NCI-H226 (cell line): ENCODE measurements around the gene IQGAP2.
"Not testable (repeated sequence)": the region's sequence is repeated elsewhere in the genome, so short reads cannot be mapped to it uniquely, and the experiment has no call there.

ENCODE experiments used
- DNase-seq: peaks from one replicate; pipeline ENCODE4 v3.0.0-alpha.2; 2015

The IQGAP2 gene

DNA sequence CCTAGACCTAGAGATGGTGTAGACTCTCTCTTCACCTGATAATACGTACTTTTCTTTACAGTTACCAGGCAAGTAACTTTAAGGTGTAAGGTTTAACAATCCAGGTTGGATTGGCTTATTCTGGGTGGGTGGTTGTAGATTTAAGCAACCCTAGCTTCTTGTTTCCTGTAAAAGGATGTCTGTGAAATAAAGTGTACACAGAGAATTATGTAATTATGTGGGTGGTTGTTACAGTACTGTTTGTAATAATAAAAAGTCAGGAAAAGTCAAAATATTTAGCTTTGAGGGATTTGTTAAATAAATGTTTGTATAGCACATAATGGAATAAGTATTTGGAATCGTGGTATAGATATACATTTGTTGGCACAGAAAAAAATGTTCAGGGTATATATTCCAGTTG is 269.2 kb downstream of the IQGAP2 start:
- DNase-seq, result no peak

DNA sequence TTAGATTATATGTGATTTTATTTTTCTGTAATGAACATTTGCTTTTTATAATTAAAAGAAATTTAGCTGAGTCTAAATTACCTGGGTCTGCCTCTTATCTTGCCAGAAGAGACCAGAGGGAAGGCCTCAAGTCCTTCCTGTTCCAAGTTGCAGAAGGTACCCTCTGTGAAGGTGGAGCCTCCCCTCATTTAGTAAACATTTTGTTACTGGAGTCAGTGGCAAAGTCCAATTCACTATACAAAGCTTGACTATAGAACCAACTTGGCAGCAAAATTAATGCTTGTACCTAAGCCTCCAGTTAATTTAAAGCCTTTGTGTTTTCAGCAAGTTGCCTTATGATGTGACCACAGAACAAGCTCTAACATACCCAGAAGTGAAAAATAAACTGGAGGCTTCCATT is 270.0 kb downstream of the IQGAP2 start:
- DNase-seq, result no peak

DNA sequence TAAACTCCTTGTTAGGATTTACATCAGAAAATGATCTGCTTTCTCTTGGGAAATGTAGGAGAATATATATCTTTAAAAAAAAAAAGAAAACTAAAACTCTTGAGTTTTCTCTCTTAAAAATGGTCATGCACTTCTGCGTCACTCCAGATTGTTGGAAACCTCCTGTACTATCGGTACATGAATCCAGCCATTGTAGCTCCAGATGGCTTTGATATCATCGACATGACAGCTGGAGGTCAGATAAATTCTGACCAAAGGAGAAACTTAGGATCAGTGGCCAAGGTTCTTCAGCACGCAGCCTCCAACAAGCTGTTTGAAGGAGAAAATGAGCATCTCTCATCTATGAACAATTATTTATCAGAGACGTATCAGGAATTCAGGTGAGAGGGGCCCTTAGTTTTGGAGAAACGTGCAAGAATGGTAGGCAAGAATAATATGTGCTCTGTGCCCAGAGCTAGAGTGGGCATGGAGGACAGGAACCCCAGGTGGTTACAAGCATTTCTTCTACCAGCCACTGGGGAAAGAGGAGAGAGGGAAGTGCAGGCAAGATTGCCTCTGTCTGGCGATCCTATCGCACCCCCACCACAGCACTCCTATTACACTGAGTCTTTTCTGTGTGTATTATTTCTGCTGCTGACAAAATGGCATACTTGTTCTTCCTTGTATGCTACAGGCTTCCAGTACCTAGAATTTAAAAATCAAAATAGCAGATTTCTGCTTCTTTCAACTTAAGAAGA is 271.4 kb downstream of the IQGAP2 start:
- no peak for DNase-seq

DNA sequence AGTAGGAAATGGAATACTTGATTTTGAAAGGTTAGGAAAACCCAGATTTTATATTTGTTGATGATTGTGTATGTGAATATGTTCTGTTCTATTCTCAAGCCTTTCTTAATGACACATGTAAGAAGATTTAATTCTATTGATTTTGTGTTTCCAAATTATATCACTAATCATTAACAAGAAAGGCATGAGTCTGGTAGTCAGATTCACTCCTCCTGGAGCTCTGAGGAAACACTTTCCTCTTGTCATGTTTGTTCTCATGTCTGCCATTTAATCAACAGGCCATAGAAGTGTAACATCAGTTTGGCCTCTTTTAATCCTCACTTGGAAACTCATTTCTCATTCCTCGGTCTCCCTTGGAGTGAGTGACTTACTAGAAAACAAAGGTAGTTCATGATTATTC is 272.3 kb downstream of the IQGAP2 start:
- no peak for DNase-seq

DNA sequence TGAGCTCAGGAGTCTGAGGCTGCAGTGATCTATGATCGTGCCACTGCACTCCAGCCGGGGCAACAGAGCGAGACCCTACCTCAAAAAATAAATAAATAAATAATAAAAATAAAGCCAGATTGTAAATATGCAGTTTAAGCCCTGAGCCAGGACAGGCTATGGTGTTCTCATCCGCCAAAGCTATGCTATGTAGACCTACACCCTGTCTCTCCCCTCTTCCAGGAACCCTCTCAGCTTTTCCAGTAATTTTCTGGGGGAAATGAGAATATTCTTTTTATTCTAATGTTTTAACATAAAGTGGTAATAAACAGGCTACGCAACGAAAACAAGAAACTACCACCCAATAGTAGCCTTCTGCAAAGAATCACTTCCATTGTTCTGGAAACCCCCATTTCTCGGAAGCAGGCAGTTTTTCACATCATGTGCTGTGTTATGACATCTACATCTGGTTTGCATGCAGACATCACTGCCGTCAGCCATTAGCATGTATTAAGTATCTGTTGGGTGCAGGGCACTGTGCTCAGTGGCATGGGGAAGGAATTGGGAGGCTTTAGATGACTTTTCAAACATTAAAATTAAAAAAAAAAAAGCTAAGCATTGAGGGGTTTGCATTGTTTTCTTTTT is 274.9 kb downstream of the IQGAP2 start:
- no peak for DNase-seq

DNA sequence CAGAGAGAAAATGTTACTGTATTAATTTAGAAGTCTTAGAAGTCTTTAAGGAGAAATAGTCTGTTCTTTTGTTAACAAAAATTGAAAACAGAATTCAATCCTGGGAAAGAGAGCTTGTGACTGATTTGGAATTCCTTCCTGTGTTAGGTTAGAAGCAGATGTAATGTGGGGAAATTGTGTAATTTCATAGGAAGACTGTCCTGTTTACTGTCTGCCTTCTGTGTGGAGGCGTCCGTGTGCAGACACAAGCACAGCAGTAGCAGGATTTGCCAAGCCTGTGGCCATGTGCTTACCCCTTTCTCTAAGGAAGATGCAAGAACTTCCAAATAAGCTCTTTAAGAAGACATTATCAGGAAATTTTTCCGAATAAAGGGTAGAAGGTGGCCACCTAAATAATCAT is 276.1 kb downstream of the IQGAP2 start:
- DNase-seq, result no peak

DNA sequence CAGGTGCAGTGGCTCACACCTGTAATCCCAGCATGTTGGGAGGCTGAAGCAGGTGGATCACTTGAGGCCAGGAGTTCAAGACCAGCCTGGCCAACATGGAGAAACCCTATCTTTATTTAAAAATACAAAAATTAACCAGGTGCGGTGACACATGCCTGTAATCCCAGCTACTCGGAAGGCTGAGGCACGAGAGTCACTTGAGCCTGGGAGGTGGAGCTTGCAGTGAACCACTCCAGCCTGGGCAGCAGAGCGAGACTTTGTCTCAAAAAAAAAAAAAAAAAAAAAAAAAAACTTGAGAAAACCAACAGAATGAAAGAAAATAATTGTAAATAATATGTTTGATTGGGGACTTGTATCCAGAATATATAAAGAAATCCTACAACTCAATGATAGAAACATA is 277.7 kb downstream of the IQGAP2 start:
- not testable (repeated sequence) for DNase-seq

DNA sequence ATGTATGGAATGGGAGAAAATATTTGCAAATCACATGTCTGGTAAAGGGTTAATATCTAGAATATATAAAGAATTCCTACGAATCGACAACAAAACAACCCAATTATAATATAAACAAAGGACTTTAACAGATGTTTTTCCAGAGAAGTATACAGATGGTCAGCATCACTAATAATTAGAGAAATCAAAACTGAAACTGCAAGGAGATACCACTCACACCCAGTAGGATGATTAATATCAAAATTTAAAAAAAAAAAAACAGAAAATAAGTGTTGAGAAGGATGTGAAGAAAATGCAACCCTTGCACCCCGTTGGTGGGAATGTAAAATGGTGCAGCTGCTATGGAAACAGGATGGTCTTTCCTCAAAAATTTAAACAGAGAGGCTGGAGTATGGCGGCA is 278.2 kb downstream of the IQGAP2 start:
- no peak for DNase-seq

DNA sequence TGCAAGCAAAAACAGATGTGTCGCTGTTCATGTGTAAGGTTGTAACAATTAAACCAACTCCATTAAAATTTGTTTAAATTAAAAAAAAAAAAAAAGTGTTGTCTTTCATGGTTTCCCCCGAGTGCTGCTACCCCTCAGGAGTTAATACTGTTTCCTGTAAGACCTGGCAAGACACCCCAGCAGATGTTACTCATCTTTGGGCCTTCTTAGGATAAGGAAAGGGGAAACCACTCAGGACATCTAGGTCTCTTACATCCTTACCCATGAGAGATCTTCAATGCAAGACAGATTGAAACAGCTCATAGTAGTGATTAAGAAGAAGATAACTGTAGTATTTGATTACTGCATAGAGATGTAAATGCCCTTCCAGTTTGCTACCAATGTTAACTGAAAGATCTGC is 279.3 kb downstream of the IQGAP2 start:
- DNase-seq, result no peak

DNA sequence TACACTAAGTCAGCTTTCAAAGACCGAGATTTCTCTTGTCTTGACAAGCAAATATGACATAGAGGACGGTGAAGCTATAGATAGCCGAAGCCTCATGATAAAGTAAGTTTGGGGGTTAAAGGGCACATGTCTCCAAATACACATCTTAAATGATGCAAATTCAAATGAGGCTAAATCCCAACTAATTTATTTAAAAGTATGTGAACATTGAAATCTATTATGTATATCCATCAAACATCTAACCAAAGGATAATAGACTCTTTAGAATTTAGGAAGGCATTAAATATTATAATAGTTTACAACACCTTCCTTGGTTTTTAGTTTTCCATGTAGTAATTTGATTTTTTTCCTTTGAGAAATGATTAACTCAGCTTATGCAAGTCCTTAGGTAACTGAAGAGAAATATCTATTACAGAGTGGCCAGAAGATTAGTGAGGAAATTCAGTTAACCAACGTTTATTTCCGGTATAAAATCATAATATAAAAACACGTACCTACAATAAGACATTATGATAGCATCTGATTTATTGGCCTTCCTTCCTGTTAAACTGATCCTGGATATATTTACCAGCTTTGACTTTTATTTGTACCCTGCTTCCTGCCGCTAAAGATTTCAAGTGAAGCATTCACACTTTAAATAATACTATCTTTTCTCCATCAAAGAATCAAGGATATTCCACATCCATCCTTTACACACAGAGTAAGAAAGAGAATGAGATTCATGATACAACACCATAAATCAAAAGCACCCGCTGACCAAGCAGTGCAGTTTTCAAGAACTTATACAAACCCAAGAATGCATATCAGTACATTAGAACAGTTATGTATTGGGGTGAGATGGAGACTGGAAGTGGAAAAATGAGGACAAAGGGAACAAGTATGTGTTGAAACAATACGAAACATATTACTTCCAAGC is 281.0 kb downstream of the IQGAP2 start:
- no peak for DNase-seq

DNA sequence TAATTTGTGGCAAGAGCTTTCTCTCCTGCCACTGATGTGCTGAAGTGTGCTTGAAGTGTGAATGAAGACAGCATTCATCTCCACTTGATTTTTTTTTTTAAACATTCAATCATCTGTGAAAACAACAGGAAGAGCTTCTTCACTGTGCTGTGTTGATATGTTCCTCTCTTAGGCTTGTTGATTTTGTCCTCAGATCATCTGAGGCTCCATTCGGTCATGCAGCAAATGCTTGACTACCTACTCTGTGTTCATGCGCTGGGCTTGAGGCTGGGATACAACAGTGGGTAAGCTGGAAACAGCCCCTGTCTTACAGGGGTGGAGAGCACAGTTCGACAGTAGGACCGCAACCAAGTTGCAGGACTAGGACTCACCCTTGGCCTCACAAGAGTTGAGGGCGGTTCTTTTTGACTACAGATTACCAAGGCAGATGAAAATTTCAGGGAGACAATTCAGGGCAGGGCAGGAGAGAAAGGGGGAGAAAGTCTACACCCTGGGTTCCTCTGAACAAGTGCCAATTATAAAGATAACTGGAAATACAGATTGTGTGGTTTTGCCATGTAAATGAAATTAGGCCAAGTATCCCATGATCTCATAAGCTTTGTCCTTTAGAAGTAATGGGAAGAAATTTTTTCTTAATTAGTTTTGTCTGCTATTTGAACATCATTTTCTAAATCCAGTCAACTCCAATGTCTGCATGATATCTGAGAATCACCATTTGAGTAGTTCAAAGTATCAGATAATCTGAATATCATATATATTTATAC is 281.9 kb downstream of the IQGAP2 start:
- no peak for DNase-seq

DNA sequence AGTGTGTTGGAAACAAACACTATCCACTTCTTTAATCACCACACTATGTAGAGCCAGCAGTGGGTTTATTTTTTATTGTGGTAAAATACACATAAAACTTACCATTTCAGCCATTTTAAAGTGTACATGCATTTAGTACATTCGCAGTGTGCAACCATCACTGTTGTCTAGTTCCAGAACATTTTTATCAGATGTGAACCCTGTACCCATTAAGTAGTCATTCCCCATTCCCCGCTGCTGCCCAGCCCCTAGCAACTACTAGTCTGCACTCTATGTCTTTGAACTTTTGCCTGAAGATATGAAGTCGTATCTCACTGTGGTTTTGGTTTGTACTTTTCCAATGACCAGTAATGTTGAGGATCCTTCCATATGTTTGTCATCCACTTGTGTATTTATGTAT is 282.6 kb downstream of the IQGAP2 start:
- DNase-seq, result no peak

DNA sequence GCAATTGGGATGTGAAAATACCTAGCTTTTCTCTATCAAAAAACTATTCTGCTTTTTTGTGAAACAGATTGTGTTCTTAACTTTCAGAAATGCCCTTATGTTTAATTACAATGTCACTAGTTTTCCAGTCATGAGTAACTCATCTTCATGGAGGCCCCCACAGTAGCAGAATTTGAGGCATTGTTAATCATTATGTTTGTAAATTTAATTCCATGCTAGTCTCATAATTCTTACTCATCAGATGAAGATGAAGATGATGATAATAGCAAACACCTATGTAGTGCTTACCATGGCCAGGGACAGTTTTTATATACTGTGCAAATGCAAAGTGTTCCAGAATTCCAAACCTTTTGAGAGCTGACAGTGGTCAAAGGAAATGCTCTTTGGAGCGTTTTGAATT is 285.1 kb downstream of the IQGAP2 start:
- no peak for DNase-seq

DNA sequence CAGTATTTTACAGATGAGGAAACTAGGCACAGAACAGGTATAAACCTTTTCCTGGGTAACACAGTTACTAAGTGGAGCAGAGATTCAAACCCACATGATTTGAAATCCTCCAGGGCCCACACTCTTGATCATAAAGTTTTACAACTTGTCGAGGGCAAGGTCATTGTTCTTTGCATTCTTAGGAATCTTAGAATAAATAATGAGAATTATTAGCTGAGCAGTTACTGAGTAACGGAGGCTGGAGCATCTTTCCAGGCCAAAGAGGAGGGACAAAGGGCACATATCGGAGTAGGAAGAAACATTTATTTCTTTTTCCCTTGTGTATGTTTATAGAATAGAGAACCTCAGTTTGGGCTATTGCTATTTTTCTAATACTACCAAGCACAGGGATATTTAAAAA is 285.8 kb downstream of the IQGAP2 start:
- no peak for DNase-seq

DNA sequence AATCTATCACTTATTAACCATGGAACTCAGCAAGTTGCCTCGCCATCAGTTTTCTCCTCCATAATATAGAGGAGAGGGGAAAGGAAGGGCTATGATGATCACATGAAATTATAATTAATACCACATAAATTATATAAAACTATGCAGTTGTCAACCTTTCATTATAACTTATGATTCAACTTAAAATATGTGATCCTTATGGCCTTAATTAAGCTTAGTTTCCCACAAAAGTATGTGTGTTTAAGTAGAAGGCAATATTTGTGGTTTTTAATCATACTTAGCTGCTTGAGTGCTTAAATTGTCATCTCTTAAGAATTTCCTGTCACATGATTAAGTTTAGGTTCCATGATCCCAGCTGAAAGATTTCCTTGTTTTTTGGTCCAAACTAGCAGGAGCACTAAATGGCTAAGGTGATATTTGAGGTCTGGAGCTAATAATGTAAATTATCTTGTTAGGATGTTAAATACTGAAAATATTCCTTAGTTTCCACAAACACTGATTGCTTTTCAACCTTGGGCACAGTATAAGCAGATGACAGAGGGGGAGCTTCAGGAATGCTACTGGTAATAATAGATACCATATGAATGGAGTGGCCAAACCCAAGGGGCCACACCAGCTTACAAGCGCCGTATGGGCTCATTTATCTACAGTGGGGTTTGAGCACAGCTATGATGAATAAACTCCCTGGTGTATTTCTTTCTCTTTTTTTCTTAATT is 286.4 kb downstream of the IQGAP2 start:
- DNase-seq, result peak; percentile 81

DNA sequence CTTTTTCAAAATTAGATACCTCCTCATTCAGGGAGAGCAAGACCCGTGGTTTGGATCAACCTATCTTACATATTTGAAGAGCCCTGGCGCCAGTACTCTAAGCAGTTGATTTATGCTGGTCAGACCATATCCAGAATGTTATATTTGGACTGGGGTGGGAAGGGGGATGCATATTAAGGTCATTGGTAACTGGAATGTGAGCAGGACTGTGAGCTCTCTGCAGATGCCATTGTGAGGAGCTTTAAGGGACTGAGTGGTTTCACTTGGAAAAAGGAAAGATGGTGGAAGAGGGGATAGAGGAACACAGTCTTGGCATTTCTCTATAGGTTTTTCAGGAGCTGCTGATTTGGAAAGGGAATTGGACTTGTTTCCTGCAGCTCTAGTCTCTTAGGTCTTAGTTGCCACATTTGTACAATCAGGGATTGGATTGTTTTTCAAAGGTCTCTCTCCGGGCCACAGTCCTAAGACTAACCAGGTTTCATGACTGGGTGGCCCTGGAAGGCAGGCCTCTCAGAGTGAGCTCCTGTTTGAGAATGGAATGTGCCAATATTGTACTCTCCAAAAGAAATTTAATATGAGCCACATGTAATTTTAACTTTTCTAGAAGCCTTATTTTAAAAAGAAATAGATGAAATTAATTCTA is 287.1 kb downstream of the IQGAP2 start:
- peak; percentile 45 for DNase-seq

DNA sequence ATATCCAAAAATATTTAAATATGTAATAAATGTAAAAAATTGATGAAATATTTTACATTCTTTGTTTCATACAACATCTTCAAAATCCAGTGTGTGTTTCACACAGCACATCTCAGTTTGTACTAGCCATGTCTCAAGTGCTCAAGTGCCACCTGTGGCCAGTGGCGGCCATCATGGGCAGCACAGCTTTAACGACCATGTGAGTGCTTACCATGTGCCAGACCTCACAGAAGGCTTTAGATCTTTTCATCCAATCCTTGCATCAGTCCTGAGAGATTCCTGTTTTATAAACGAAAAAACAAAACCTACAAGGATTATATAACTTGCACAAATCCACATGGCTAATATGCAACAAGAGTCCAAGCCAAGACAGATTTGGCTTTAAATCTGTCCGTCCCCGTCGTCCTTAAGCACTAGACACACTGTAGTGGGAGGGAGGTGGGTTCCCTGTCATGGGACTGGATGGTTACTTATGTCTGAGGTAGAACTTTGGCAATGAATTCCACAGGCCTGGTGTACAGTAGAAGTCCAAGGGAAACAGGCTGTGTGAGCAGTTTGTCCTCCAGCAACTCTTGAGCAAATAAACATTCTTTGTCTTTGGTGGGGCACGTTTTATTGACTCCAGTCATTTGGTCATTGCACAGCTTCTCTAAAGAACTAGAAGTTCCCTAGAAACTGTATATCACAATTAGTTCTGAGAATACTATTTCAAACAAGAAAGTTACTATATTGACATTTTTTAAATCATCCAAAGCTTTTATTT is 287.8 kb downstream of the IQGAP2 start:
- DNase-seq, result no peak

DNA sequence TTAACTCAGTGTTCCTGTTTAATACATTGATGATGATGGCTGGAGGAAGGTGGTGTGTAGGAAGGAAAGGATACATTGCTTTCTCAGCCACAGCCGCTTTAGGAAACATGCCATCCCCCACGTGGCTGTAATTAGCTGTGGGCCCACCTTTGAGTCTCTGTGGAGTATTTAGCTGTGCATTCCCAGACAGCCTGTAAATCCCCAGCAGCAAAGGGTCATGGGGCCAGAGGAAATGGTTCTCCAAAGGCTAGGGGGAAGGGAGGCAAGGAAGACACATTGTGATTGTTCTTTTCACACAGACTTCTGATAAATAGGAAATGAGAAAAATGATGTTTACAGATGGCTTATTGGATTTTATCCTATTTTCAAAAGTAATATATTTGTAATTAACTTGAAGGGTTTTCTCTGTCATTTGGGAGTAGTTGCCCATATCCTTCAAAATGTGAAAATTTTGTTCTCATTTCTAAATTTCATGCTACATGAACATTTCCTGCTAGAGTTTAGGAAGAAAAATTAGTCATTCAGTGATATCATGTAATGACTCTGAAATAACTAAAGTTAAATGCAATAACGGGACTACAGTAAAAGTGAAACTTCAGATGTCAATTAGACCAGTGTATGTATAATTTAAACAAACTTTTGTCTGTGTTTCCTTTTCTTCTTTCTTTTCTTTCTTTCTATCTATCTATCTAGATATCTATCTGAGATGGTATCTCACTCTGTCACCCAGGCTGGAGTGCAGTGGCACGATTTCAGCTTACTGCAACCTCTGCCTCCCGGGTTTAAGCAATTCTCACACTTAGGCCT is 288.6 kb downstream of the IQGAP2 start:
- peak; percentile 29 for DNase-seq

DNA sequence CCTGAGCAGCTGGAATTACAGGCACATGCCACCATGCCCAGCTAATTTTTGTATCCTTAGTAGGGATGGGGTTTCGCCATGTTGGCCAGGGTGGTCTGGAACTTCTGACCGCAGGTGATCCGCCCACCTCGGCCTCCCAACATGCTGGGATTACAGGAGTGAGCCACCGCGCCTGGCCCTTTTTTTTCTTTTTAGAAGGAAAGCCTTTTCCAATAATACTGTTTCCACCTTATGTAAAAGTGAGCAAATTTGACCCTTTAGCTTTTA is 289.1 kb downstream of the IQGAP2 start:
- DNase-seq, result no peak

DNA sequence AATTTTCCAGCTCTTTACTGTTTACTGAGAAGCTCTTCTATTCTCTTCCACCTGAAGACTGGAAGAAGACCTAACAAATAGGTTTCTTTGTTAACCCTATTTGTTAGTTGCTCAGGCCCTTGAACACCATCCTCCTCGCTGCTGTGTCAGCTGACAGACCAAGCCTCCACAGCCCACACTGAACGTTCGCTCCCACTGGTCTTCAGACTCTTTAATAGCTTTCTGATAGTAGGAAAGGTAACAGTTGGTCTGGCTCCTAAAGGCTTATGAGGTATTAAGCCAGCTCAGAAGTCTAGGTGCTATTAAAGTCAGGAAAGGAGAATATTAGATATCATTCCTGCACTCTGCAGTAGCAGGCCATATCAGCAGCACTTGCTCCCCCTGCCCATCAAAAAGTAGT is 289.6 kb downstream of the IQGAP2 start:
- no peak for DNase-seq

DNA sequence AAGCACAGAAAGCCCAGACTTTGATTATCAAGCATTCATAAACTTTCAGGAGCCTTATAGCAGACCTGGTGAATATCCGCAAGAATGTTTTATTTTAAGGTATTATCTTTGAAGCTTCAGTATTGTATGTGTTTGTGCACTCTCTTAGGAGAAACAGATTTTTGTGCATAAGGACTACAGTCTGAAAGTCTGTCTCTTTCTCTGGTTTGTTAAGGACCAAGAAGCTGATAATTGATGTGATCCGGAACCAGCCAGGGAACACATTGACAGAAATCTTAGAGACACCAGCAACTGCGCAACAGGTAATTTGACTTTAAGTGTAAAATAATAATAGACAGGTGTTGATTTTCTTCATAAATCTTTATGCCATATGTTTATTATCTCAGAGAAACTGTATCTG is 290.1 kb downstream of the IQGAP2 start:
- DNase-seq, result no peak
